H1 (cell line): ENCODE results near the gene ACOT7. TPM values are rescaled to one million over a fixed set of nuclear protein-coding genes. Genes with fewer than 3 reads are reported as not detected.

Source experiments
- ASH2L ChIP-seq: fragments of 200-600, 300-600 bp; sonication (generic); IDR thresholded peaks from one replicate; pipeline ENCODE4 v1.7.1; 2017; ENCODE audit warnings: low read length
- HDAC2 ChIP-seq, 2 experiments: fragments of 300-600 bp in 1 of 2; sonication (generic) in 1 of 2; IDR thresholded peaks; 2 replicates each; pipeline ENCODE4 v1.6.1; 2011 to 2012; ENCODE audit warnings: low read depth in 2 of 2, low read length in 2 of 2, mild to moderate bottlenecking in 2 of 2, moderate library complexity in 2 of 2, borderline replicate concordance in 1 of 2, inconsistent platforms in 1 of 2
- MAFK ChIP-seq: IDR thresholded peaks from 2 replicates; pipeline ENCODE4 v1.6.1; 2012; ENCODE audit warnings: low read depth, mild to moderate bottlenecking, improper control_type of control experiment, low read length
- TAF7 ChIP-seq: optimal IDR thresholded peaks from 2 replicates; pipeline ENCODE3; 2011; ENCODE audit warnings: low read depth, mild to moderate bottlenecking, inconsistent platforms, low read length, moderate library complexity, borderline replicate concordance
- polyA plus RNA-seq, 7 experiments: library from polyadenylated mRNA; depleted of rRNA in 3 of 7; stranded (reverse) in 5 of 7; unstranded in 2 of 7; fragments of >200 nt in 5 of 7; fragments of 200-250 nt in 2 of 7; gene quantifications; 1 replicate in 5 of 7; 2 replicates in 1 of 7; 4 replicates in 1 of 7; pipeline versions ENCODE4 v1.2.1 to v1.2.3, GENCODE V29; 2011 to 2013; ENCODE audit warnings: missing spikeins in 2 of 7, mixed read lengths in 2 of 7
- total RNA-seq: library from RNA; stranded (reverse); fragmentation: NEBNext Ultra II Directional; extraction: Animal tissue kit (Norgen Biotek cat#: 25700); gene quantifications from 2 replicates; pipeline ENCODE4 v1.2.1, GENCODE V29; 2021
- TF ChIP-seq, protein P1 (sequence below): IDR thresholded peaks from 2 replicates; pipeline ENCODE4 v1.6.1; 2012; ENCODE audit warnings: low read length, inconsistent platforms

Gene ACOT7
- total and polyA plus RNA-seq, 2 of the 8 experiments (the other 6 are each of a cell fraction or from before 2014, with no cell fraction given), result 151 to 214 TPM

DNA sequence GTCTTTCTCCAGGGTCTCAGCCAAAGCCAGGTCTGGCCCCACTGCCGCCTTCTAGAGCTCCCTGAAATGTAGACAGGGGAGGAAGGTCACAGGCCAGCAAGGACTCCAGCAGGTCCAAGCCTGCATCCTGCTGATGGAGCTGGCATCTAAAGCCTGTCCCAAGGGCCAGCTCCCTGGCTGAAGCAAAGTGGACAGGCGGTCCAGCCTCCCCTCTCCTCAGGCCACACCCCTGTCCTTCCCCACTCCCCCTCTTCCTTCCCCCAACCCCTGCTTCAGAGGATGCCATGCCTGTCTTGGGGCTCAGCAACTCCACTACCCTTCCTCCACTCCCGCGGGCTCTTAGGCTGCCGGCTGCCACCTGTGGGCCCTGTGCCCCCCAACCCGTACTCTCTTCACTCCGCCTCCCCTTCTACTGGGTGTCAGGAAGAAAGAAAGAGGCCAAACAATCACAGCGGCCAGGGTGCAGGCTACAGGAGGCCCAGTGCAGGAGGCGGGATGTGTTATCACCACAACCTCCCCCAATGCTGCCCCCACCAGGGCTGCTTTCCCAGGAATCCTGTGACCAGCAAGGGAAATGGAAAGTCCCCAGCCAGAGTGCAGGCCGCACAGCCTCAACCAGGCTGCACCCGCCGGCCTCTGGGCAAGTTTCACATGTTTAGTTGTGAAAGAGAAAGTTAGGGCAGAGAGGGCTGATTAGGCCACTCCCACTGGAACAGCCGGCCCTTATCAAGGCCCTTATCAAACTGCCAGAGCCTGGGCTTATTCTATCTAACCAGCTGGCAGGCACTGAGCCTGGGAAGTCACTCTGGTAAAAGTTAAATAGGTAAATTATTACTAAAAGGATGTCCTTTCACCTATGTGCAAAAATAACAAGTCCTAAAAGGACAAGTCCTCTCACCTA, 34.1 kb downstream of the ACOT7 start (continued):
- TF ChIP-seq ASH2L, result no peak
- no peak for TF ChIP-seq MAFK
- TF ChIP-seq TAF7, result no peak
- TF ChIP-seq, protein P1, sequence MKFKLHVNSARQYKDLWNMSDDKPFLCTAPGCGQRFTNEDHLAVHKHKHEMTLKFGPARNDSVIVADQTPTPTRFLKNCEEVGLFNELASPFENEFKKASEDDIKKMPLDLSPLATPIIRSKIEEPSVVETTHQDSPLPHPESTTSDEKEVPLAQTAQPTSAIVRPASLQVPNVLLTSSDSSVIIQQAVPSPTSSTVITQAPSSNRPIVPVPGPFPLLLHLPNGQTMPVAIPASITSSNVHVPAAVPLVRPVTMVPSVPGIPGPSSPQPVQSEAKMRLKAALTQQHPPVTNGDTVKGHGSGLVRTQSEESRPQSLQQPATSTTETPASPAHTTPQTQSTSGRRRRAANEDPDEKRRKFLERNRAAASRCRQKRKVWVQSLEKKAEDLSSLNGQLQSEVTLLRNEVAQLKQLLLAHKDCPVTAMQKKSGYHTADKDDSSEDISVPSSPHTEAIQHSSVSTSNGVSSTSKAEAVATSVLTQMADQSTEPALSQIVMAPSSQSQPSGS, result no peak
- TF ChIP-seq HDAC2 (IDR thresholded peaks at IDR 0.05; ENCODE audit: borderline replicate concordance in 1 of 2, low read depth in 2 of 2, low read length in 2 of 2), result no peak
